Neural cell (in vitro differentiated cells): ENCODE results near the gene TRERF1.

Source experiments
- EP300 ChIP-seq: fragments of 450-650 bp; conservative IDR thresholded peaks from 2 replicates; pipeline ENCODE4 v1.6.1; 2014; ENCODE audit warnings: antibody characterized with exemption, mild to moderate bottlenecking, moderate library complexity; ENCODE audit not compliant: poor library complexity, severe bottlenecking
- REST ChIP-seq: IDR thresholded peaks from 2 replicates; pipeline ENCODE4 v1.6.1; 2012; ENCODE audit warnings: borderline replicate concordance

- TF ChIP-seq EP300 (no peak), REST (no peak)
Measured at GRCh38 chr6:42436825-42437224, 14.9 kb downstream of the TRERF1 start.
